Neural cell (in vitro differentiated cells): Measurements from ENCODE around the gene RAB40B. TPM values are rescaled to one million over a fixed set of nuclear protein-coding genes. Genes with fewer than 3 reads are reported as not detected.

Experiments
- H2AFZ ChIP-seq: fragments of 200-600, 300-800 bp; sonication (generic), shearing (Covaris generic); 2 replicates; pipeline ENCODE4 v1.6.0; 2014; ENCODE audit warnings: low read depth, mild to moderate bottlenecking, antibody characterized with exemption, low read length, moderate library complexity
- H3F3A ChIP-seq: fragments of 200-600 bp; shearing (Covaris generic); 2 replicates; pipeline ENCODE4 v1.6.1; 2016; ENCODE audit warnings: mild to moderate bottlenecking, moderate library complexity, mixed read lengths, antibody characterized with exemption, low read length; ENCODE audit not compliant: insufficient read depth, poor library complexity, severe bottlenecking
- H3K27ac ChIP-seq: fragments of 200-600, 300-800 bp; sonication (generic), shearing (Covaris generic); 2 replicates; pipeline ENCODE4 v1.5.1; 2014; ENCODE audit warnings: mild to moderate bottlenecking, low read length, moderate library complexity
- H3K27me3 ChIP-seq: fragments of 300-800, 200-600 bp; sonication (generic), shearing (Covaris generic); 2 replicates; pipeline ENCODE4 v1.6.0; 2014; ENCODE audit warnings: mild to moderate bottlenecking, low read depth, low read length, moderate library complexity; ENCODE audit not compliant: insufficient read depth
- H3K36me3 ChIP-seq: fragments of 300-800, 200-600 bp; sonication (generic), shearing (Covaris generic); 2 replicates; pipeline ENCODE4 v1.5.1; 2014; ENCODE audit warnings: mild to moderate bottlenecking, antibody characterized with exemption, low read length, moderate library complexity; ENCODE audit not compliant: insufficient read depth
- H3K4me2 ChIP-seq: fragments of 300-800, 200-600 bp; sonication (generic), shearing (Covaris generic); 2 replicates; pipeline ENCODE4 v1.6.0; 2014; ENCODE audit warnings: mild to moderate bottlenecking, low read length
- H3K4me3 ChIP-seq: fragments of 300-800, 200-600 bp; sonication (generic), shearing (Covaris generic); 2 replicates; pipeline ENCODE4 v1.5.1; 2014; ENCODE audit warnings: mild to moderate bottlenecking, low read length, moderate library complexity
- H3K79me2 ChIP-seq: fragments of 200-600 bp; shearing (Covaris generic); replicated peaks from 2 replicates; pipeline ENCODE4 v1.6.0; 2014; ENCODE audit warnings: mild to moderate bottlenecking, low read length, moderate library complexity; ENCODE audit not compliant: insufficient read depth
- H3K9ac ChIP-seq: fragments of 300-800, 200-600 bp; sonication (generic), shearing (Covaris generic); 2 replicates; pipeline ENCODE4 v1.6.1; 2016; ENCODE audit warnings: mild to moderate bottlenecking, low read length, mixed read lengths
- H3K9me2 ChIP-seq: fragments of 200-600 bp; shearing (Covaris generic); 2 replicates; pipeline ENCODE4 v1.6.1; 2016; ENCODE audit warnings: mild to moderate bottlenecking, low read length, mixed read lengths; ENCODE audit not compliant: insufficient read depth
- H3K9me3 ChIP-seq: fragments of 200-600, 300-800 bp; sonication (generic), shearing (Covaris generic); 2 replicates; pipeline ENCODE4 v1.6.1; 2016; ENCODE audit warnings: mild to moderate bottlenecking, mixed run types, low read length, moderate library complexity, mixed read lengths
- H4K20me1 ChIP-seq: fragments of 200-600 bp; shearing (Covaris generic); 2 replicates; pipeline ENCODE4 v1.6.1; 2016; ENCODE audit warnings: mild to moderate bottlenecking, mixed run types; ENCODE audit not compliant: insufficient read depth
- EP300 ChIP-seq: fragments of 450-650 bp; conservative IDR thresholded peaks from 2 replicates; pipeline ENCODE4 v1.6.1; 2014; ENCODE audit warnings: antibody characterized with exemption, mild to moderate bottlenecking, moderate library complexity; ENCODE audit not compliant: poor library complexity, severe bottlenecking
- MXI1 ChIP-seq: fragments of 450-650 bp; conservative IDR thresholded peaks from 2 replicates; pipeline ENCODE4 v1.6.1; 2014; ENCODE audit warnings: antibody characterized with exemption, mild to moderate bottlenecking; ENCODE audit not compliant: poor library complexity, severe bottlenecking
- POLR2AphosphoS5 ChIP-seq: IDR thresholded peaks from 2 replicates; pipeline ENCODE4 v1.6.1; 2012
- RAD21 ChIP-seq: fragments of 450-650 bp; conservative IDR thresholded peaks from 2 replicates; pipeline ENCODE4 v1.6.1; 2014; ENCODE audit warnings: antibody characterized with exemption, mild to moderate bottlenecking, moderate library complexity
- SMC3 ChIP-seq: fragments of 450-650 bp; conservative IDR thresholded peaks from 2 replicates; pipeline ENCODE4 v1.6.1; 2014; ENCODE audit warnings: antibody characterized with exemption, mild to moderate bottlenecking, moderate library complexity; ENCODE audit not compliant: poor library complexity
- polyA plus RNA-seq: library from polyadenylated mRNA; depleted of rRNA; stranded (reverse); fragments of >200 nt; gene quantifications from 2 replicates; pipeline ENCODE4 v1.2.3, GENCODE V29; 2014
- TF ChIP-seq, protein P1 (sequence below): IDR thresholded peaks from 2 replicates; pipeline ENCODE4 v1.6.1; 2012; ENCODE audit warnings: borderline replicate concordance

The RAB40B gene
- polyA plus RNA-seq, 1 donor from 2014 or later = 37.2 TPM

DNA sequence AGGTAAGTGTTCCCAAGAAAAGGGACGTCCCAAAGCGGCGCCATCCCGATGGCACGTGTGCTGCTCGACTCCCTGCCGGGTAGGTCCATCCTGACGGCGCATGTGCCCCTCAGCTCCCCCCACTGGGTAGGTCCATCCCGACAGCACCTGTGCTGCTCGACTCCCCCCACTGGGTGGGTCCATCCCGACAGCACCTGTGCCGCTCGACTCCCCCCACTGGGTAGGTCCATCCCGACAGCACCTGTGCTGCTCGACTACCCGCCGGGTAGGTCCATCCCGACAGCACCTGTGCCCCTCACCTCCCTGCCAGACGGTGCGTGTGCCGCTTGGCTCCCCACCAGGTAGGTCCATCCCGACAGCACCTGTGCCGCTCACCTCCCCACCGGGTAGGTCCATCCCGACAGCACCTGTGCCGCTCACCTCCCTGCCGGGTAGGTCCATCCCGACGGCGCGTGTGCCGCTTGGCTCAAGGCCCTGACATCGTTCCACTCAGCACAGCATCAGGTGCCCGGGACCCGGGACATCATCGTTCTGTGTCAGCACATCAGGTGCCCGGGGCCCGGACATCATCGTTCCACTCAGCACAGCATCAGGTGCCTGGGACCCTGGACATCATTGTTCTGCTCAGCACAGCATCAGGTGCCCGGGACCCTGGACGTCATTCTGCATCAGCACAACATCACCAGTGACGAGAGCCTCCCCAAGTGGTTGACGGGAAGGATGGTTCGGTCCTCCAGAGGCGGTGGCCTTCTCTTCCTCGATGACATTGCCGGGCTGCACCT lies 31.2 kb upstream of the RAB40B start:
- no peak overlapping the region for H3K4me2 ChIP-seq
- TF ChIP-seq, protein P1, sequence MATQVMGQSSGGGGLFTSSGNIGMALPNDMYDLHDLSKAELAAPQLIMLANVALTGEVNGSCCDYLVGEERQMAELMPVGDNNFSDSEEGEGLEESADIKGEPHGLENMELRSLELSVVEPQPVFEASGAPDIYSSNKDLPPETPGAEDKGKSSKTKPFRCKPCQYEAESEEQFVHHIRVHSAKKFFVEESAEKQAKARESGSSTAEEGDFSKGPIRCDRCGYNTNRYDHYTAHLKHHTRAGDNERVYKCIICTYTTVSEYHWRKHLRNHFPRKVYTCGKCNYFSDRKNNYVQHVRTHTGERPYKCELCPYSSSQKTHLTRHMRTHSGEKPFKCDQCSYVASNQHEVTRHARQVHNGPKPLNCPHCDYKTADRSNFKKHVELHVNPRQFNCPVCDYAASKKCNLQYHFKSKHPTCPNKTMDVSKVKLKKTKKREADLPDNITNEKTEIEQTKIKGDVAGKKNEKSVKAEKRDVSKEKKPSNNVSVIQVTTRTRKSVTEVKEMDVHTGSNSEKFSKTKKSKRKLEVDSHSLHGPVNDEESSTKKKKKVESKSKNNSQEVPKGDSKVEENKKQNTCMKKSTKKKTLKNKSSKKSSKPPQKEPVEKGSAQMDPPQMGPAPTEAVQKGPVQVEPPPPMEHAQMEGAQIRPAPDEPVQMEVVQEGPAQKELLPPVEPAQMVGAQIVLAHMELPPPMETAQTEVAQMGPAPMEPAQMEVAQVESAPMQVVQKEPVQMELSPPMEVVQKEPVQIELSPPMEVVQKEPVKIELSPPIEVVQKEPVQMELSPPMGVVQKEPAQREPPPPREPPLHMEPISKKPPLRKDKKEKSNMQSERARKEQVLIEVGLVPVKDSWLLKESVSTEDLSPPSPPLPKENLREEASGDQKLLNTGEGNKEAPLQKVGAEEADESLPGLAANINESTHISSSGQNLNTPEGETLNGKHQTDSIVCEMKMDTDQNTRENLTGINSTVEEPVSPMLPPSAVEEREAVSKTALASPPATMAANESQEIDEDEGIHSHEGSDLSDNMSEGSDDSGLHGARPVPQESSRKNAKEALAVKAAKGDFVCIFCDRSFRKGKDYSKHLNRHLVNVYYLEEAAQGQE = no peak
- no peaks in the 10 kb centered on the region for H3K9me2 ChIP-seq
- no peak overlapping the region for H3K4me3 ChIP-seq
- H4K20me1 ChIP-seq = no peaks in the 10 kb centered on the region
- H2AFZ ChIP-seq = no peak overlapping the region
- H3K27ac ChIP-seq = no peak overlapping the region
- H3K27me3 ChIP-seq = no peaks in the 10 kb centered on the region
- H3K9me3 ChIP-seq = no peaks in the 10 kb centered on the region
- H3K79me2 ChIP-seq = no peaks in the 10 kb centered on the region
- H3F3A ChIP-seq = no peaks in the 10 kb centered on the region
- no peaks in the 10 kb centered on the region for H3K36me3 ChIP-seq
- no peak overlapping the region for H3K9ac ChIP-seq

- H3K27ac ChIP-seq = no peak overlapping the region
- no peak overlapping the region for H3K4me2 ChIP-seq
- no peaks in the 10 kb centered on the region for H3K9me3 ChIP-seq
- H3K9ac ChIP-seq = no peak overlapping the region
- no peaks in the 10 kb centered on the region for H4K20me1 ChIP-seq
- H3K9me2 ChIP-seq = no peaks in the 10 kb centered on the region
- H2AFZ ChIP-seq = no peak overlapping the region
- H3K79me2 ChIP-seq = no peaks in the 10 kb centered on the region
- H3K4me3 ChIP-seq = no peak overlapping the region
- H3F3A ChIP-seq = no peaks in the 10 kb centered on the region
- H3K36me3 ChIP-seq = peaks cover 5% of the 10 kb centered on the region
- H3K27me3 ChIP-seq = no peaks in the 10 kb centered on the region
- TF ChIP-seq MXI1 (no peak), SMC3 (no peak)
Measured at GRCh38 chr17:82726427-82726826, 27.9 kb upstream of the RAB40B start.

DNA sequence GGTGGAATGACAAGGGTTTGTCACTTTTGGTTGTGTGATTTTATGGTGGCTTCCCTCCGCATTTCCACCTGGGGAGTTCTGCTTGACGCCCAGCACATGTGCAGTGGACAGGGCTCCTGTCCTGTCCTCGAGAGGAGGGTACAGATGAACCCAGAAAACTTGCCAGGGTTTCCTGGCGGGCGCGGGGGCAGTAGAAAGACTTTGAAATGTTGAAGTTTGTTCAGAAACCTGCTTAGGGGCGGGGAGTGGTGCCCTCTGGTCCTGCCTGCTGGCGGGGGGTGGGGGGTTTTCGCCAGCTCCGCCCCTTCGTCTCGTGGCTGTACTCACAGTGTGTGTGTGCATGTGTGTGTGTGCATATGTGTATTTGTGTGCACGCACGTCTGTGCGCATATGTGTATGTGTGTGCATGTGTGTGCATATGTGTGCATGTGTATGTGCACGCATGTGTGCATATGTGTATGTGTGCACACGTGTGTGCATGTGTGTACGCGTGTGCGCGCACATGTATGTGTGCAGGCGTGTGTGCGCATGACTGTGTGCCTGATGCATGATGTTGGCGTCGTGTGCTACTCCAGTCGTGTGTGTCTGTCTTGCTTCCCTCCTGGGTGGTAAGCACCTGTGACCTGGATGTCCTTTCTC lies 24.8 kb upstream of the RAB40B start:
- Histone ChIP-seq H3K36me3 (peaks cover 5% of the 10 kb centered on the region), H3K4me3 (no peak overlapping the region), H3K27ac (no peak overlapping the region), H2AFZ (no peak overlapping the region), H3K9ac (no peak overlapping the region), H3K4me2 (no peak overlapping the region), H4K20me1 (no peaks in the 10 kb centered on the region), H3K79me2 (no peaks in the 10 kb centered on the region), H3K9me2 (no peaks in the 10 kb centered on the region), H3F3A (no peaks in the 10 kb centered on the region), H3K27me3 (no peaks in the 10 kb centered on the region), H3K9me3 (no peaks in the 10 kb centered on the region)
- TF ChIP-seq RAD21 = no peak
- TF ChIP-seq, protein P1 = no peak
- TF ChIP-seq EP300 = no peak
- TF ChIP-seq POLR2AphosphoS5 = no peak
- no peak for TF ChIP-seq SMC3
- no peak for TF ChIP-seq MXI1
